ENCODE measurements around the gene HSPB8.

Gene HSPB8

GRCh38 chr12:119178544-119179334 is at the start of gene HSPB8:
HSPB8 (plus strand) TSS chr12:119178931; CDS start chr12:119179313, 382 bp downstream.
- Histone ChIP-seq H3K36me3 (ENCODE audit: insufficient read depth, low read length) (no peaks in the 10 kb centered on the region), H3K9me3 (ENCODE audit: low read depth, low read length) (no peaks in the 10 kb centered on the region), H3K9ac (ENCODE audit: insufficient read length) (peak within 1 kb of the TSS; percentile 84), H3K4me3 (peak within 1 kb of the TSS; percentile 80), H3K27ac (peak within 1 kb of the TSS; percentile 87)
- TF ChIP-seq POLR2AphosphoS5 (IDR thresholded peaks at IDR 0.05; ENCODE audit: borderline replicate concordance, low read depth, low read length) (peak; percentile 60; the same call in 1 of the 2 replicates), EZH2 (IDR thresholded peaks at IDR 0.05) (no peak)
- no peak for DNase-seq (ENCODE audit: low read depth, low spot score)

GRCh38 chr12:119129827-119130434 is 48.8 kb upstream of the HSPB8 start:
- no peak for DNase-seq (ENCODE audit: low read depth, low spot score)
- H3K4me3 ChIP-seq, result no peak overlapping the region
- TF ChIP-seq FOXP2 (optimal IDR thresholded peaks at IDR 0.05; ENCODE audit: control extremely low read depth, extremely low read length, insufficient read depth) (no peak), POLR2AphosphoS5 (IDR thresholded peaks at IDR 0.05; ENCODE audit: borderline replicate concordance, low read depth, low read length) (no peak), EZH2 (IDR thresholded peaks at IDR 0.05) (no peak)
- no peak overlapping the region for H3K9ac ChIP-seq (ENCODE audit: insufficient read length)
- peaks cover 6% of the 10 kb centered on the region for H3K36me3 ChIP-seq (ENCODE audit: insufficient read depth, low read length)
- no peak overlapping the region for H3K27ac ChIP-seq
- no peaks in the 10 kb centered on the region for H3K9me3 ChIP-seq (ENCODE audit: low read depth, low read length)

GRCh38 chr12:119130523-119130922 is 48.2 kb upstream of the HSPB8 start:
- no peak overlapping the region for H3K9ac ChIP-seq (ENCODE audit: insufficient read length)
- H3K9me3 ChIP-seq (ENCODE audit: low read depth, low read length), result no peaks in the 10 kb centered on the region
- no peak overlapping the region for H3K27ac ChIP-seq
- no peak for TF ChIP-seq POLR2AphosphoS5 (IDR thresholded peaks at IDR 0.05; ENCODE audit: borderline replicate concordance, low read depth, low read length)
- TF ChIP-seq EZH2 (IDR thresholded peaks at IDR 0.05), result no peak
- TF ChIP-seq FOXP2 (optimal IDR thresholded peaks at IDR 0.05; ENCODE audit: control extremely low read depth, extremely low read length, insufficient read depth), result no peak
- H3K4me3 ChIP-seq, result no peak overlapping the region
- peaks cover 6% of the 10 kb centered on the region for H3K36me3 ChIP-seq (ENCODE audit: insufficient read depth, low read length)
- no peak for DNase-seq (ENCODE audit: low read depth, low spot score)

GRCh38 chr12:119134284-119135072 is 44.3 kb upstream of the HSPB8 start:
- Histone ChIP-seq H3K36me3 (ENCODE audit: insufficient read depth, low read length) (no peaks in the 10 kb centered on the region), H3K9me3 (ENCODE audit: low read depth, low read length) (no peaks in the 10 kb centered on the region), H3K9ac (ENCODE audit: insufficient read length) (peak overlapping the region; percentile 54), H3K27ac (peak overlapping the region; percentile 99), H3K4me3 (peak overlapping the region; percentile 64)
- DNase-seq (ENCODE audit: low read depth, low spot score), result peak; percentile 67
- TF ChIP-seq FOXP2 (optimal IDR thresholded peaks at IDR 0.05; ENCODE audit: control extremely low read depth, extremely low read length, insufficient read depth) (no peak), EZH2 (IDR thresholded peaks at IDR 0.05) (no peak), POLR2AphosphoS5 (IDR thresholded peaks at IDR 0.05; ENCODE audit: borderline replicate concordance, low read depth, low read length) (no peak)

- DNase-seq (ENCODE audit: low read depth, low spot score), result no peak
- TF ChIP-seq EZH2 (IDR thresholded peaks at IDR 0.05), result no peak
- no peak for TF ChIP-seq FOXP2 (optimal IDR thresholded peaks at IDR 0.05; ENCODE audit: control extremely low read depth, extremely low read length, insufficient read depth)
- no peak for TF ChIP-seq POLR2AphosphoS5 (IDR thresholded peaks at IDR 0.05; ENCODE audit: borderline replicate concordance, low read depth, low read length)
- Histone ChIP-seq H3K27ac (peak overlapping the region; percentile 55), H3K9me3 (ENCODE audit: low read depth, low read length) (no peaks in the 10 kb centered on the region), H3K9ac (ENCODE audit: insufficient read length) (peak overlapping the region; percentile 39), H3K36me3 (ENCODE audit: insufficient read depth, low read length) (no peaks in the 10 kb centered on the region), H3K4me3 (0 out of 2 replicates have a peak overlapping the region, but pooled peaks have one; percentile 3)
Measured at GRCh38 chr12:119136811-119137410, 41.8 kb upstream of the HSPB8 start.

GRCh38 chr12:119139448-119139847 is 39.3 kb upstream of the HSPB8 start:
- H3K36me3 ChIP-seq (ENCODE audit: insufficient read depth, low read length), result no peaks in the 10 kb centered on the region
- H3K4me3 ChIP-seq, result no peak overlapping the region
- DNase-seq (ENCODE audit: low read depth, low spot score), result no peak
- TF ChIP-seq EZH2 (IDR thresholded peaks at IDR 0.05) (no peak), FOXP2 (optimal IDR thresholded peaks at IDR 0.05; ENCODE audit: control extremely low read depth, extremely low read length, insufficient read depth) (no peak), POLR2AphosphoS5 (IDR thresholded peaks at IDR 0.05; ENCODE audit: borderline replicate concordance, low read depth, low read length) (no peak)
- H3K27ac ChIP-seq, result no peak overlapping the region
- H3K9me3 ChIP-seq (ENCODE audit: low read depth, low read length), result no peaks in the 10 kb centered on the region
- no peak overlapping the region for H3K9ac ChIP-seq (ENCODE audit: insufficient read length)

- Histone ChIP-seq H3K4me3 (no peak overlapping the region), H3K9ac (ENCODE audit: insufficient read length) (no peak overlapping the region), H3K27ac (no peak overlapping the region), H3K9me3 (ENCODE audit: low read depth, low read length) (no peaks in the 10 kb centered on the region), H3K36me3 (ENCODE audit: insufficient read depth, low read length) (no peaks in the 10 kb centered on the region)
- TF ChIP-seq EZH2 (IDR thresholded peaks at IDR 0.05) (no peak), POLR2AphosphoS5 (IDR thresholded peaks at IDR 0.05; ENCODE audit: borderline replicate concordance, low read depth, low read length) (no peak), FOXP2 (optimal IDR thresholded peaks at IDR 0.05; ENCODE audit: control extremely low read depth, extremely low read length, insufficient read depth) (no peak)
- no peak for DNase-seq (ENCODE audit: low read depth, low spot score)
Measured at GRCh38 chr12:119145367-119145766, 33.4 kb upstream of the HSPB8 start.
